A673 (cell line): ENCODE results near the gene ANTXRL.

Experiments
- CTCF ChIP-seq: fragments of 300-800, 200-600 bp; sonication (generic); conservative IDR thresholded peaks from 2 replicates; pipeline ENCODE4 v1.5.1; 2017; ENCODE audit warnings: low read depth, mild to moderate bottlenecking, antibody characterized with exemption, low read length, moderate library complexity, mixed read lengths
- EZH2 ChIP-seq: fragments of 200-600 bp; sonication (generic); IDR thresholded peaks from 2 replicates; pipeline ENCODE4 v1.6.1; 2017; ENCODE audit warnings: borderline replicate concordance, low read depth, mild to moderate bottlenecking, mixed read lengths, antibody characterized with exemption, low read length; ENCODE audit not compliant: poor library complexity, severe bottlenecking

GRCh38 chr10:46283580-46284285, 3.1 kb upstream of the ANTXRL start:
- no peak for TF ChIP-seq CTCF
- TF ChIP-seq EZH2 = no peak
